Raji (cell line): Measurements from ENCODE around the gene RNF112.

ENCODE experiments used
- POLR2A ChIP-seq: IDR thresholded peaks from 2 replicates; pipeline ENCODE4 v1.6.1; 2011; ENCODE audit warnings: low read depth, low read length, control low read depth; ENCODE audit not compliant: insufficient read depth

The RNF112 gene

GRCh38 chr17:19397556-19398041 is 13.4 kb upstream of the RNF112 start:
- no peak for TF ChIP-seq POLR2A

DNA sequence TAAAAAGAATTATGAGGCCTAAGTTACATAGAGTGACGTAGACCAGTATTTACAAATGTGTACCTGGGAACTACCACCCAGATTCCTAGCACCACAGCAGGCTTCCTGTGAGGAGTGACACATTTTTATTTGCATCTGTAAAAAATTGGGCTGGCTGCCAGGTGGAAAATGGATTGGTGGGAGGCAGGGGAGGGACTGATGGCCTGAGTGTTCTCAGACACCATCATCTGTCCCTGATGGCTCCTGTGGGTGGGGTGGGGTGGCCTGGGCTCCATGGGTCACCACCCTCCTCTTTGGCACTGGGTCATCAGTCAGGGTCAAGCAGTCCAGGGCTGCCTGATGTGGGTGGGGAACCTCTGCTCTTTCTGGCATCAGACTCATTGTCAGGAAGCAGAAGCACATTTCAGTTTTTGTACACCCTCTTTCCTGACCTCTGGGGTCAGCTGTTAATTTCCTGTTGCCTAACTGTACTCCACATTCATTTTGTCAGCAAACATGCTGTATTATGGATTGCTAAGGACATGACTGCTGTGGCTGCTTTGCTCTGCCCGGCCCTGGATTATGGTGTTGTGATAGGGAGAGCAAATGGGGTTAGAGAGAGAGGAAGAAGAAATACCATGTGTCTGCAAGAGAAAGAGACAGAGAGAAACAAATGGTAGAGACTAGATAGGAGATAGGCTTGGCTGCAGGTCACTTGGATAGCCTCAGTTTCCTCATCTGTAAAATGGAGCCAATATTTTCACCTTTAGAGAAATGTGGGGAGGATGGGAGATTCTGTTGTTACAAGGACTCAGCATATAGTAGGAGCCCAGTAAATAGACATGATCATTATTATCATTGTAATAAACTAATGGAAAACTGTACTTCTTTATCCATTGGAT is 12.5 kb upstream of the RNF112 start:
- no peak for TF ChIP-seq POLR2A

- TF ChIP-seq POLR2A = no peak
Measured at GRCh38 chr17:19399750-19400450, 11.1 kb upstream of the RNF112 start.

DNA sequence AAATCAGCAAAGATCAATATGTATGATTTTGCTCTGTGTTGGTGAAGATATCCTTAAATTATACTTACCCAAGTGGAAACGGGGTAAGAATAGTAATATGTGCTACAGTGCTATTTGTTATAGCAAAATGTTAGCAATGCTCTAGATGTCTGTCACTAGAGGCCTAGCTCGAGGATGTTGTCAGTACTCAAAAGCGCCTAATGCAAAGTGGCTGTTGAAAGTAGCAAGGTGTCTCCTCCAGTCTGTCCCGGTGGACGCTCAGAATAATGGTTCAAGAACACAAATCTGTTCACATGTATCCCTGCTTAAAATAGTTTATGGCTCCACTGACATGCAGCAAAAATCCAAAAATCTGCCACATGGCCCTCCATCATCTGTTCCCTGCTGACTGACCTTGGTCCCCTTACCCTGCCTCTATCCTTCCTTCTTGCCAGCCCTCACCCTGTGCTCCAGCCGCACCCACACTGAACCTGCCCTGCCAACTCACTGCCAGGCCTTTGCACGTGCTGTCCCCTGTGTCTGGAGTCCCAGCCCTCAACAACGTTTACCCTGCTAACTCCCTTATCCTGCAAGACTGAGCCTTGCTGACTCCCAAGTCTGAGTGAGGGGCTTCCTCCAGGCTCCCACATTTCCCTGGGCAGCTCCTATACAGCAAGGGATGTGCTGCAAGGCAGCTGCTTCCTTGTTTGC is 9.6 kb upstream of the RNF112 start:
- TF ChIP-seq POLR2A = no peak

DNA sequence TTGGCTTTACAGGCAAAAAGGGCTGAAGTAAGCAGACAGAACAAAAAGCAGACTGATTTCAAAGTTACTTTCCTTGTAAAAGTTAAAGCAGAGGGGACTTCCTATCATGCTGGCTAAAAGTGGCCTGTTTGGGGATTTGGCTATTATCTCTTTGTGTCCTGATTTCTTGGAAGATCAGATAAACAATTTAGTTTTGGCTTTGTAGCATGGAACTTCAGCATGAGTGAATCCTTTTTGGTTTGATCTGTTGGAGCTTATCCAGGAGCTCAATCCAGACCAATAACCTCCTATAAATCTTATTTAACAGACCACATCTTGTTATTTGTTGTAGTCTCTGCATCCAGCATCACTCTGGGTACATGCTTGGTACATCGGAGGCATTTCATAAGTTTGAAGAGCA is 8.9 kb upstream of the RNF112 start:
- no peak for TF ChIP-seq POLR2A

DNA sequence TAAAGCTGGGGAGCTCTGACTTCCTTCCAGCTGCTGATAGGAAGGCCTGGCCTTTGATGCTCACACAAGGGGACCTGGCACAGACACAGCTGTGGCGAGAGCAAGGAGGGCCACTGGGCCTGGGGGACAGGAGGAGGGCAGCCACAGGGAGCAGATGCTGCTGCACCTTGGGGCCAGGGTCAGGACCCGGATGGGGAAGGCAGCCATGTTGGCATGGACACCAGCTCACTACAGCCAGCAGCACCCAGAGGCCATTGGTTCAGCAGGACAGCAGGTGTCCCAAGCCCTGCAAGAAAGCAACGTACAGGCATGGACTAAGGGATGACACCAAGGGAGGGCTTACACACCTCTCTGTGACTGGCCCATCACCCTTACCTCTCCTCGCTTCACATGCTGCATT is 8.0 kb upstream of the RNF112 start:
- no peak for TF ChIP-seq POLR2A

DNA sequence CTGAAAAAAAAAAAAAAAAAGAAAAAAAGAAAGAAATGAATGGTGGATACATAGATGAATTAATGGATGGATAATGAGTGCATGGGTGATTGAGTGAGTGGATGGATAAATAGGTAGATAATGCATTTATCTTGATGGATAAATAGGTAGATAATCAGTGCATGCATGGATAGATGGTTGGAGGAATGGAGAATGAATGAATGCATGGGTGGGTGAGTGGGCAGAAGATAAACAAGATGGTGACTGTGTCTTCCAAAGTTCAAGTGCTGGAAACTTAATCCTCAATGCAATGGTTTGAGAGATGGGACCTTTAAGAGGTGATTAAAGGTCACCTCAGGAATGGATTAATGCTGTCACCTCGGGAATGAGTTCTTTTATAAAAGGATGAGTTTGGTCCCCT is 6.8 kb upstream of the RNF112 start:
- no peak for TF ChIP-seq POLR2A

DNA sequence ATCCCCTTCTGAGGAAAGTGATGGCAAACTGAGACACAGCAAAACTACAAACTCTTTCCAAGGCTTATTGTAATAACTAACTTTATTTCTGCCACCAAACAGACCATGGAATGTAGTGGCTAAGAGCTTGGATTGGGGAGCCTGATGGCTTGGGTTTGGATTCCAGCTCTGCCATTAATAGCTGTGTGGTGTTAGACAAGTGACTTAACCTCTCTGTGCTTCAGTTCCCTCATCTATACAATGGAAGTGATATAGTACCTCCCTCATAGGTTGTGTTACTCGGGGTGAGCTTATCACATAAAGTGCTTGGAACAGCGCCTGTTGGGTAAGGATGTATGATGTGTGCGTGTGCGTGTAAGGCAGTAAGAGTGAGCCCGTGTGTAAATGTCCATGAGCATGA is 5.9 kb upstream of the RNF112 start:
- TF ChIP-seq POLR2A = no peak

- TF ChIP-seq POLR2A = no peak
Measured at GRCh38 chr17:19407601-19408345, 3.3 kb upstream of the RNF112 start.

GRCh38 chr17:19408346-19408710 is 2.7 kb upstream of the RNF112 start:
- no peak for TF ChIP-seq POLR2A

DNA sequence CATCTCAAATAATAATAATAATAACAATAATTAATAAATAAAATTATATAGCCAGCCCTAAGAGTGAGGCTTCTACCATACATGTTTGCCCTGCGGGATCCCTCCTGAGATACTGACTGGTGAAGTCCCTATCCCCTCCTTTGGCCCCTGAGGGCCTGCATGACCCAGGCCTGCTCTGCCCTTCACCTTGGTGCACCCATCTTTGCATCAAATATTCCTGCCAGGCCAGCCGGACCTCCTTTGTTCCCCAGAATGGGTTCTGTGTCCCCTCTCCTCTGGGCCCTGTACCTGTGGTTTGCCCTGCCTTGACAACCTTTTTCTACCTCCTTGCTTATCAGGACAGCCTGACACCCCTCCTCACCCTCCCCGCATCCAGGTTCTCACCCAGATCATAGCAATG is 2.0 kb upstream of the RNF112 start:
- TF ChIP-seq POLR2A = no peak

DNA sequence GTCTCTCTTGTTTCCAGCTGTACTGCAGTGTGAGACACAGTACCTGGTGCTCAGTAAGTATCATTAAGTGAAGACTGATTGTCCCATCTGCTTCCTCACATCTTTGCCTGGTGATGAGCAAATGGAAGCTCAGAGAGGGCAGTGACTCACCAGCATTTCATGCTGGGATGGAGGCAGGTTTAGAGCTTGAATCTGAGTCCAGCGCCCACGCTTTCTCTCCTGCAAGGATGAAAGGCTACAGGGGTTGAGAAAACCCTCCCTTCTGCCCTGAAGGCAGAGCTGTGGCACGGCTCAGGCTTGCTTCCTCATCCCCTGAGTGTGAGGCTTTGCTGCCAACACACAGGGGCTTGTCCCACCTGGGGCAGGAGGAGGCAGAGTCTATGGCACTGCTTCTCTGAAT is 1.5 kb upstream of the RNF112 start:
- TF ChIP-seq POLR2A = no peak

- TF ChIP-seq POLR2A = no peak
Measured at GRCh38 chr17:19410091-19410490, 941 bp upstream of the RNF112 start.

DNA sequence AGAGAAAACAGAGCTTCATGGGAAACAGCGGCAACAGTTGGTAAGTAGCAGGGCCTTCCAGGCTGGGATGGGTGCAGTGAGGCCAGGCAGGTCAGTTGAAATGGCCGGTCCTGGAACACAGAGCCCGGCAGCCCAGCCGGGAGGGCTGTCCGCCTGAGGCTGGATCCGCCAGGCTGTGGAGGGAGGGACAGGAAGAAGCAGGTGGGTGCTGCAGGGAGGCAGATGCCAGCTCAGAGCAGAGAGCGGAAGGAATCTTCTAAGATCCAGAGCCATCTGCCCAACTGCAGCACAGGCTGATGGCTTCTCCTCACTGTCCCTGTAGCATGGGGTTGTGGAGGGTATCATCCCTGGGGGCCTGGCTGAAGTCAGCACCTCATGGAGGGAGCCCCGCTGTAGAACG is 599 bp downstream of the RNF112 start:
- TF ChIP-seq POLR2A = no peak

DNA sequence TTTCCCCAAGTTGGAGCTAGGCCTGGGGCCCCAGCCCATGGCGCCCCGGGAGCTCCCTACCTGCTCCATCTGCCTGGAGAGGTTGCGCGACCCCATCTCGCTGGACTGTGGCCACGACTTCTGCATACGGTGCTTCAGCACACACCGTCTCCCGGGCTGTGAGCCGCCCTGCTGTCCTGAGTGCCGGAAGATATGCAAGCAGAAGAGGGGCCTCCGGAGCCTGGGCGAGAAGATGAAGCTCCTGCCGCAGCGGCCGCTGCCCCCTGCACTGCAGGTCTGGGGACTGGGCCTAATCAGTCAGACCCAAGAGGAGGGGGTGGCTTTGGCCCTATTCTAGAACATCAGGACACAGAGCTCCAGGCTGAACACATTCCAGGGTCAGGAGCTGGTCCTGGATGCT is 1.5 kb downstream of the RNF112 start:
- TF ChIP-seq POLR2A = no peak
